Measurements from ENCODE around the gene ZNF740.

DNA sequence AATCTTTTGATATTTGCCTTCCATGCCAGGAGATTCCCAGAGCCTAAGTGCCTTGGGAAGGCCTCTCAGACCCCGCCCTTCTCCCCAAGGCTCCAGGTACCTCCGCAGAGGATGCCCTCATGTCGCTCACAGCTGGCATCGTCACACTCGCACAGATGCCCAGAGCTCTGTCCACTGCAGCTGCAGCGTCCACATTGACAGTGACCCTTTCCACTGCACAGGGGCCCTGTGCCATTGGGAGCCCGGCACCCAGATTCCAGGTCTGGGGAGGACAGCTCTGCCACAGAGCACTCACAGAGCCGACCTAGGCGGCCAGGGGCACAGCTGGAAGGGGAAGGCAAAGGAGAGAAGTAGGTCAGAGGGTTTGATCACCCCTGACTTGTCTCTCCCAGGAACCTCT lies 12.5 kb downstream of the ZNF740 start:
- TF ChIP-seq CTCF (IDR thresholded peaks at IDR 0.05) (no peak), REST (IDR thresholded peaks at IDR 0.05; ENCODE audit: insufficient read depth in 1 of 2, low read depth in 2 of 2, low read length in 1 of 2) (no peak)

All from Panc1 (cell line).